ENCODE measurements around the gene GNG8.
A peak's percentile ranks its signal among the peaks of the same experiment; 100 is the strongest.

Gene GNG8

DNA sequence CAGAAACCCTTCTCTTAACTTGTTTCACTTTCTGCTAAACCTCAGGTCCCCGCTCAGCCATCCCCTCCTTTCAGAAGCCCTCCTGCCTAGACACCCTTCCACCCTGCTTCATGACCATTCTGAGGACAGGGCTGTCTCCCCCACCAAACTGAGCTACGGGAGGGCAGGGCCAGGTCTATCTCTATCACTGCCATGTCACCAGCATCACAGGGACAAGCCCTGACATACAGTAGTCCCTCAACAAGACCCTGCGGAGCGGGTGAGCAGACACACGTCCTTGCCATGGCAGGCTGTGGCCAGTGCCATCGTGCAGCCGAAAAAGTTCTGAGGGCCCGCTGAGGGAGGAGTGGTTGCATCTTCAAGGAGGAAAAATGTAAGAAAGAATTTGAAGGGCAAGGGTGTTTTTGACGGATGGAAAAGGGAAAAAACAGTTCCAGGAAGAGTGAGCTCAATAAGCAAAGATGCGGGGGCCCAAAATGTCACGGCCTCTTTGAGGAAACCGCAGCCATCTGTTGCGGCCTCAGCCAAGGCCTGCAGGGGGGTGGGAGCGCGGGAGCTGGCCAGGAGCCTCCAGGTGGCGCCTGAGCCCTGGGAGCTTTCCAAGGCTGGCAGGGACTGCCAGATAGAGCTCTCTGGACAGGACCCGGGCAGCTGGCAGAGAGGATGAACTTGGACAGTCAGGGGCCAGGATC lies 19.2 kb downstream of the GNG8 start:
- no peaks in the 10 kb centered on the region for H3K36me3 ChIP-seq (ENCODE audit: control insufficient read depth in 2 of 2, insufficient read depth in 1 of 2, low read length in 2 of 2)
- ChIA-PET CTCF (interaction anchor here (0.6 to 14.6 kb wide), 30 partner anchors 9 to 1155 kb away, joined by 3 to 327 read pairs (median 4); partner anchors contain the start of genes CALM3, DACT3 and MYPOP), POLR2A (interaction anchor here (0.5 to 1.7 kb wide), 5 partner anchors 11 to 1548 kb away, joined by 3 to 10 read pairs (median 5); partner anchors contain the start of genes CALM3 and DACT3)
- no peaks in the 10 kb centered on the region for H3K9me3 ChIP-seq (ENCODE audit: control insufficient read depth, insufficient read depth, low read depth, low read length)
- H3K4me1 ChIP-seq (ENCODE audit: control insufficient read depth, insufficient read depth, low read length), result no peaks in the 10 kb centered on the region
- no peak overlapping the region for H3K27ac ChIP-seq (ENCODE audit: extremely low read depth, low read depth, low read length)
- no peak overlapping the region for H3K4me3 ChIP-seq (ENCODE audit: low read depth, low read length)
- peak; percentile 88 for TF ChIP-seq ZNF335 (tag by site-specific recombination; conservative IDR thresholded peaks at IDR 0.05)
- TF ChIP-seq YY2 (tag by site-specific recombination; IDR thresholded peaks at IDR 0.05), result no peak
- TF ChIP-seq HOXA7 (CRISPR knock-in tag; IDR thresholded peaks at IDR 0.05; ENCODE audit: borderline replicate concordance), result no peak
- TF ChIP-seq ZNF624 (tag by site-specific recombination; IDR thresholded peaks at IDR 0.05), result no peak
- no peak for TF ChIP-seq INSM2 (tag by site-specific recombination; IDR thresholded peaks at IDR 0.05)
- no peak for TF ChIP-seq ZNF214 (tag by site-specific recombination; IDR thresholded peaks at IDR 0.05; ENCODE audit: borderline replicate concordance)
- TF ChIP-seq ZNF362 (tag by site-specific recombination; IDR thresholded peaks at IDR 0.05), result no peak
- no peak for TF ChIP-seq ZNF529 (tag by site-specific recombination; IDR thresholded peaks at IDR 0.05; ENCODE audit: insufficient replicate concordance)
- TF ChIP-seq ZFP37 (tag by site-specific recombination; IDR thresholded peaks at IDR 0.05), result no peak
- TF ChIP-seq ZSCAN30 (tag by site-specific recombination; IDR thresholded peaks at IDR 0.05), result peak; percentile 62; the same call in 1 of the 2 replicates
- no peak for TF ChIP-seq ZNF600 (tag by site-specific recombination; IDR thresholded peaks at IDR 0.05)
- TF ChIP-seq ZNF561 (tag by site-specific recombination; IDR thresholded peaks at IDR 0.05; ENCODE audit: borderline replicate concordance), result peak; percentile 72; the same call in 1 of the 2 replicates
- TF ChIP-seq ZBTB17 (tag by site-specific recombination; IDR thresholded peaks at IDR 0.05), result no peak
- TF ChIP-seq GLIS1 (tag by site-specific recombination; IDR thresholded peaks at IDR 0.05), result peak; percentile 55
- TF ChIP-seq ZNF747 (tag by site-specific recombination; IDR thresholded peaks at IDR 0.05), result no peak
- TF ChIP-seq, protein P1, sequence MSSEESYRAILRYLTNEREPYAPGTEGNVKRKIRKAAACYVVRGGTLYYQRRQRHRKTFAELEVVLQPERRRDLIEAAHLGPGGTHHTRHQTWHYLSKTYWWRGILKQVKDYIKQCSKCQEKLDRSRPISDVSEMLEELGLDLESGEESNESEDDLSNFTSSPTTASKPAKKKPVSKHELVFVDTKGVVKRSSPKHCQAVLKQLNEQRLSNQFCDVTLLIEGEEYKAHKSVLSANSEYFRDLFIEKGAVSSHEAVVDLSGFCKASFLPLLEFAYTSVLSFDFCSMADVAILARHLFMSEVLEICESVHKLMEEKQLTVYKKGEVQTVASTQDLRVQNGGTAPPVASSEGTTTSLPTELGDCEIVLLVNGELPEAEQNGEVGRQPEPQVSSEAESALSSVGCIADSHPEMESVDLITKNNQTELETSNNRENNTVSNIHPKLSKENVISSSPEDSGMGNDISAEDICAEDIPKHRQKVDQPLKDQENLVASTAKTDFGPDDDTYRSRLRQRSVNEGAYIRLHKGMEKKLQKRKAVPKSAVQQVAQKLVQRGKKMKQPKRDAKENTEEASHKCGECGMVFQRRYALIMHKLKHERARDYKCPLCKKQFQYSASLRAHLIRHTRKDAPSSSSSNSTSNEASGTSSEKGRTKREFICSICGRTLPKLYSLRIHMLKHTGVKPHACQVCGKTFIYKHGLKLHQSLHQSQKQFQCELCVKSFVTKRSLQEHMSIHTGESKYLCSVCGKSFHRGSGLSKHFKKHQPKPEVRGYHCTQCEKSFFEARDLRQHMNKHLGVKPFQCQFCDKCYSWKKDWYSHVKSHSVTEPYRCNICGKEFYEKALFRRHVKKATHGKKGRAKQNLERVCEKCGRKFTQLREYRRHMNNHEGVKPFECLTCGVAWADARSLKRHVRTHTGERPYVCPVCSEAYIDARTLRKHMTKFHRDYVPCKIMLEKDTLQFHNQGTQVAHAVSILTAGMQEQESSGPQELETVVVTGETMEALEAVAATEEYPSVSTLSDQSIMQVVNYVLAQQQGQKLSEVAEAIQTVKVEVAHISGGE (tag by site-specific recombination; conservative IDR thresholded peaks at IDR 0.05; ENCODE audit: low read depth), result no peak
- TF ChIP-seq IKZF3 (tag by site-specific recombination; IDR thresholded peaks at IDR 0.05), result peak; percentile 82
- TF ChIP-seq, protein P2, sequence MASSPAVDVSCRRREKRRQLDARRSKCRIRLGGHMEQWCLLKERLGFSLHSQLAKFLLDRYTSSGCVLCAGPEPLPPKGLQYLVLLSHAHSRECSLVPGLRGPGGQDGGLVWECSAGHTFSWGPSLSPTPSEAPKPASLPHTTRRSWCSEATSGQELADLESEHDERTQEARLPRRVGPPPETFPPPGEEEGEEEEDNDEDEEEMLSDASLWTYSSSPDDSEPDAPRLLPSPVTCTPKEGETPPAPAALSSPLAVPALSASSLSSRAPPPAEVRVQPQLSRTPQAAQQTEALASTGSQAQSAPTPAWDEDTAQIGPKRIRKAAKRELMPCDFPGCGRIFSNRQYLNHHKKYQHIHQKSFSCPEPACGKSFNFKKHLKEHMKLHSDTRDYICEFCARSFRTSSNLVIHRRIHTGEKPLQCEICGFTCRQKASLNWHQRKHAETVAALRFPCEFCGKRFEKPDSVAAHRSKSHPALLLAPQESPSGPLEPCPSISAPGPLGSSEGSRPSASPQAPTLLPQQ (tag by site-specific recombination; IDR thresholded peaks at IDR 0.05), result 0 out of 2 replicates have a peak, but pooled peaks have one; percentile 28
- no peak for TF ChIP-seq ZNF416 (tag by site-specific recombination; IDR thresholded peaks at IDR 0.05)
- peak; percentile 93 for TF ChIP-seq CTCF (tag by site-specific recombination; IDR thresholded peaks at IDR 0.05)
- no peak for TF ChIP-seq ZFP41 (tag by site-specific recombination; IDR thresholded peaks at IDR 0.05; ENCODE audit: borderline replicate concordance)
- TF ChIP-seq ZNF24 (tag by site-specific recombination; IDR thresholded peaks at IDR 0.05), result no peak
- TF ChIP-seq, protein P3, sequence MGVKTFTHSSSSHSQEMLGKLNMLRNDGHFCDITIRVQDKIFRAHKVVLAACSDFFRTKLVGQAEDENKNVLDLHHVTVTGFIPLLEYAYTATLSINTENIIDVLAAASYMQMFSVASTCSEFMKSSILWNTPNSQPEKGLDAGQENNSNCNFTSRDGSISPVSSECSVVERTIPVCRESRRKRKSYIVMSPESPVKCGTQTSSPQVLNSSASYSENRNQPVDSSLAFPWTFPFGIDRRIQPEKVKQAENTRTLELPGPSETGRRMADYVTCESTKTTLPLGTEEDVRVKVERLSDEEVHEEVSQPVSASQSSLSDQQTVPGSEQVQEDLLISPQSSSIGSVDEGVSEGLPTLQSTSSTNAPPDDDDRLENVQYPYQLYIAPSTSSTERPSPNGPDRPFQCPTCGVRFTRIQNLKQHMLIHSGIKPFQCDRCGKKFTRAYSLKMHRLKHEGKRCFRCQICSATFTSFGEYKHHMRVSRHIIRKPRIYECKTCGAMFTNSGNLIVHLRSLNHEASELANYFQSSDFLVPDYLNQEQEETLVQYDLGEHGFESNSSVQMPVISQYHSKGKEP (tag by site-specific recombination; IDR thresholded peaks at IDR 0.05), result no peak
- TF ChIP-seq SCRT1 (tag by site-specific recombination; IDR thresholded peaks at IDR 0.05; ENCODE audit: borderline replicate concordance), result peak; percentile 77
- peak; percentile 23; the same call in 1 of the 2 replicates for TF ChIP-seq GLIS2 (tag by site-specific recombination; IDR thresholded peaks at IDR 0.05)
- peak; percentile 93 for TF ChIP-seq SCRT2 (tag by site-specific recombination; IDR thresholded peaks at IDR 0.05)
- 0 out of 2 replicates have a peak, but pooled peaks have one; percentile 13 for TF ChIP-seq ZFHX2 (tag by site-specific recombination; conservative IDR thresholded peaks at IDR 0.05)

Measured in HEK293 (cell line).